Activated T-helper 1 cell treated with Interleukin-2 at 50 U/mL for 16 hours (primary cell): ENCODE measurements around the gene FOXE3.

ENCODE experiments used
- DNase-seq: peaks from one replicate; pipeline ENCODE4 v3.0.0-alpha.2; 2020; ENCODE audit warnings: low read depth

Gene FOXE3

GRCh38 chr1:47435506-47436303, 19.6 kb downstream of the FOXE3 start:
- no peak for DNase-seq

- DNase-seq = peak; percentile 58
Measured at GRCh38 chr1:47436304-47436978, 20.4 kb downstream of the FOXE3 start.

- DNase-seq = no peak
Measured at GRCh38 chr1:47436979-47437446, 20.9 kb downstream of the FOXE3 start.

- DNase-seq = peak; percentile 87
Measured at GRCh38 chr1:47437447-47438164, 21.5 kb downstream of the FOXE3 start, which contains the start of gene FOXD2. FOXD2 (plus strand) TSS chr1:47438044; CDS start chr1:47438136, 92 bp downstream.

GRCh38 chr1:47438165-47439016, 22.3 kb downstream of the FOXE3 start:
- DNase-seq = no peak

GRCh38 chr1:47439017-47439818, 23.1 kb downstream of the FOXE3 start:
- DNase-seq = no peak

- DNase-seq = no peak
Measured at GRCh38 chr1:47439819-47440598, 23.9 kb downstream of the FOXE3 start.

- DNase-seq = no peak
Measured at GRCh38 chr1:47440599-47441081, 24.6 kb downstream of the FOXE3 start.

- no peak for DNase-seq
Measured at GRCh38 chr1:47441450-47442106, 25.5 kb downstream of the FOXE3 start.

- no peak for DNase-seq
Measured at GRCh38 chr1:47442202-47442601, 26.1 kb downstream of the FOXE3 start.

GRCh38 chr1:47442842-47443529, 26.9 kb downstream of the FOXE3 start:
- no peak for DNase-seq

GRCh38 chr1:47443530-47444296, 27.6 kb downstream of the FOXE3 start:
- DNase-seq = no peak

- DNase-seq = no peak
Measured at GRCh38 chr1:47444297-47444561, 28.1 kb downstream of the FOXE3 start.

GRCh38 chr1:47444562-47445465, 28.7 kb downstream of the FOXE3 start:
- DNase-seq = no peak

GRCh38 chr1:47445823-47446550, 29.9 kb downstream of the FOXE3 start:
- no peak for DNase-seq

- no peak for DNase-seq
Measured at GRCh38 chr1:47448462-47449222, 32.6 kb downstream of the FOXE3 start.
